HepG2 (cell line): ENCODE results near the gene SNAPIN. TPM values are rescaled to one million over a fixed set of nuclear protein-coding genes. Genes with fewer than 3 reads are reported as not detected.

Experiments
- ATF4 ChIP-seq, 2 experiments: fragments of 450-650 bp in 1 of 2; sonication (generic) in 1 of 2; formaldehyde crosslinking; IDR thresholded peaks; 2 replicates each; pipeline versions ENCODE4 v1.5.0 to v1.8.0; 2020 to 2022; ENCODE audit warnings: mild to moderate bottlenecking in 1 of 2, missing genetic modification reagents in 1 of 2
- ATM ChIP-seq: fragments of 450-650 bp; IDR thresholded peaks from 2 replicates; pipeline ENCODE4 v1.7.1; 2017; ENCODE audit warnings: mild to moderate bottlenecking, borderline replicate concordance
- CHCHD3 ChIP-seq: sonication (generic); formaldehyde crosslinking; IDR thresholded peaks from 2 replicates; pipeline ENCODE4 v1.8.0; 2022; ENCODE audit warnings: mild to moderate bottlenecking, missing genetic modification reagents, moderate library complexity
- CHD4 ChIP-seq: fragments of 200-600 bp; sonication (generic); IDR thresholded peaks from 2 replicates; pipeline ENCODE4 v1.7.0; 2017; ENCODE audit warnings: mild to moderate bottlenecking, low read length, borderline replicate concordance
- CSRNP1 ChIP-seq: sonication (generic); formaldehyde crosslinking; IDR thresholded peaks from 2 replicates; pipeline ENCODE4 v1.8.1; 2023; ENCODE audit warnings: mild to moderate bottlenecking, missing genetic modification reagents
- DMAP1 ChIP-seq: IDR thresholded peaks from 2 replicates; pipeline ENCODE4 v1.6.1; 2016
- ERF ChIP-seq: IDR thresholded peaks from 2 replicates; pipeline ENCODE4 v1.6.1; 2018; ENCODE audit warnings: missing biosample characterization, missing genetic modification reagents
- ESRRA ChIP-seq: sonication (generic); formaldehyde crosslinking; IDR thresholded peaks from 2 replicates; pipeline ENCODE4 v1.5.1; 2020; ENCODE audit warnings: mild to moderate bottlenecking, low read depth, missing genetic modification reagents
- FOXJ3 ChIP-seq: sonication (generic); formaldehyde crosslinking; IDR thresholded peaks from 2 replicates; pipeline ENCODE4 v1.4.0; 2020; ENCODE audit warnings: missing genetic modification reagents, mild to moderate bottlenecking, borderline replicate concordance
- MEIS2 ChIP-seq: sonication (generic); formaldehyde crosslinking; IDR thresholded peaks from 2 replicates; pipeline ENCODE4 v1.9.0; 2021; ENCODE audit warnings: mild to moderate bottlenecking, missing genetic modification reagents
- MIXL1 ChIP-seq: IDR thresholded peaks from 2 replicates; pipeline ENCODE4 v1.6.1; 2016
- NFKBIZ ChIP-seq: IDR thresholded peaks from 2 replicates; pipeline ENCODE4 v1.6.1; 2018; ENCODE audit warnings: missing genetic modification reagents, missing compliant biosample characterization
- SATB2 ChIP-seq: sonication (generic); formaldehyde crosslinking; IDR thresholded peaks from 2 replicates; pipeline ENCODE4 v1.5.0; 2020; ENCODE audit warnings: missing genetic modification reagents
- SMARCE1 ChIP-seq: fragments of 450-650 bp; IDR thresholded peaks from 2 replicates; pipeline ENCODE4 v1.6.1; 2017; ENCODE audit warnings: borderline replicate concordance
- TIGD3 ChIP-seq: sonication (generic); formaldehyde crosslinking; IDR thresholded peaks from 2 replicates; pipeline ENCODE4 v1.5.1; 2020; ENCODE audit warnings: mild to moderate bottlenecking, missing genetic modification reagents, borderline replicate concordance
- ZBTB43 ChIP-seq: sonication (generic); formaldehyde crosslinking; conservative IDR thresholded peaks from 2 replicates; pipeline ENCODE4 v1.4.0; 2020; ENCODE audit warnings: missing genetic modification reagents
- ZBTB7B ChIP-seq: sonication (generic); formaldehyde crosslinking; IDR thresholded peaks from 2 replicates; pipeline ENCODE4 v1.4.0; 2020; ENCODE audit warnings: missing genetic modification reagents
- ZKSCAN5 ChIP-seq: sonication (generic); formaldehyde crosslinking; IDR thresholded peaks from 2 replicates; pipeline ENCODE4 v1.5.1; 2020; ENCODE audit warnings: mild to moderate bottlenecking, missing genetic modification reagents
- ZNF263 ChIP-seq: sonication (generic); formaldehyde crosslinking; IDR thresholded peaks from 2 replicates; pipeline ENCODE4 v1.4.0; 2020; ENCODE audit warnings: missing genetic modification reagents
- ZNF34 ChIP-seq: sonication (generic); formaldehyde crosslinking; IDR thresholded peaks from 2 replicates; pipeline ENCODE4 v1.4.0; 2020; ENCODE audit warnings: mild to moderate bottlenecking, missing genetic modification reagents, borderline replicate concordance
- ZNF44 ChIP-seq: sonication (generic); formaldehyde crosslinking; IDR thresholded peaks from 2 replicates; pipeline ENCODE4 v1.5.1; 2020; ENCODE audit warnings: mild to moderate bottlenecking, missing genetic modification reagents
- ZNF451 ChIP-seq: sonication (generic); formaldehyde crosslinking; IDR thresholded peaks from 2 replicates; pipeline ENCODE4 v1.5.0; 2020; ENCODE audit warnings: mild to moderate bottlenecking, missing genetic modification reagents
- ZNF605 ChIP-seq: sonication (generic); formaldehyde crosslinking; IDR thresholded peaks from 2 replicates; pipeline ENCODE4 v1.8.0; 2022; ENCODE audit warnings: mild to moderate bottlenecking, missing genetic modification reagents
- ZNF737 ChIP-seq: sonication (generic); formaldehyde crosslinking; IDR thresholded peaks from 2 replicates; pipeline ENCODE4 v1.5.0; 2020; ENCODE audit warnings: missing genetic modification reagents, mild to moderate bottlenecking, borderline replicate concordance
- ZNF850 ChIP-seq: sonication (generic); formaldehyde crosslinking; conservative IDR thresholded peaks from 2 replicates; pipeline ENCODE4 v1.9.0; 2021; ENCODE audit warnings: mild to moderate bottlenecking, missing genetic modification reagents
- ZSCAN31 ChIP-seq: sonication (generic); formaldehyde crosslinking; IDR thresholded peaks from 2 replicates; pipeline ENCODE4 v1.5.0; 2020; ENCODE audit warnings: low read depth, mild to moderate bottlenecking, missing genetic modification reagents
- polyA plus RNA-seq, 8 experiments: library from polyadenylated mRNA; depleted of rRNA in 3 of 8; stranded (reverse) in 7 of 8; unstranded in 1 of 8; fragments of >200 nt; fragmentation: Illumina TruSeq in 4 of 8; extraction: Trizol in 4 of 8; gene quantifications; 2 replicates each; pipeline versions ENCODE4 v1.2.1 to v1.2.3, GENCODE V29; 2011 to 2016; ENCODE audit warnings: low read depth in 4 of 8, missing spikeins in 1 of 8, mixed read lengths in 1 of 8; ENCODE audit not compliant: insufficient read depth in 1 of 8
- total RNA-seq, 5 experiments: library from RNA; depleted of rRNA; stranded (reverse); fragments of >200 nt; fragmentation: Illumina TruSeq; extraction: Trizol; gene quantifications; 2 replicates each; pipeline ENCODE4 v1.2.3, GENCODE V29; 2016; ENCODE audit warnings: low read depth in 1 of 5

The SNAPIN gene
- total and polyA plus RNA-seq, 2 of the 13 experiments (the other 11 are each of a cell fraction or from before 2014, with no cell fraction given) = 23.9 to 25.7 TPM

GRCh38 chr1:153670859-153671627 is 12.5 kb downstream of the SNAPIN start, which contains the start of gene ILF2 (continued):
- 0 out of 2 replicates have a peak, but pooled peaks have one; percentile 67 for TF ChIP-seq FOXJ3 (CRISPR knock-in tag)
- no peak for TF ChIP-seq CSRNP1
- 0 out of 2 replicates have a peak, but pooled peaks have one; percentile 40 for TF ChIP-seq ZNF263 (CRISPR knock-in tag)
- 0 out of 2 replicates have a peak, but pooled peaks have one; percentile 29 for TF ChIP-seq ZBTB43 (CRISPR knock-in tag)
- peak; percentile 94 for TF ChIP-seq DMAP1 (CRISPR knock-in tag)
- TF ChIP-seq CHD4 = peak; percentile 48; the same call in 1 of the 2 replicates
- peak in 1 of 2 experiments; percentile 49; a peak in 2 of 4 replicates for TF ChIP-seq ATF4 (CRISPR knock-in tag; IDR thresholded peaks at IDR 0.05)
- no peak for TF ChIP-seq ATM
- TF ChIP-seq CHCHD3 (CRISPR knock-in tag) = no peak
- TF ChIP-seq ZKSCAN5 (CRISPR knock-in tag) = no peak
- no peak for TF ChIP-seq MEIS2 (CRISPR knock-in tag)
- TF ChIP-seq NFKBIZ (CRISPR knock-in tag) = 0 out of 2 replicates have a peak, but pooled peaks have one; percentile 24
- peak; percentile 83; the same call in 1 of the 2 replicates for TF ChIP-seq ERF (CRISPR knock-in tag)
- no peak for TF ChIP-seq ZBTB7B (CRISPR knock-in tag)
- TF ChIP-seq TIGD3 (CRISPR knock-in tag) = no peak
- peak; percentile 32; the same call in 1 of the 2 replicates for TF ChIP-seq ZNF44 (CRISPR knock-in tag)
- TF ChIP-seq ESRRA (CRISPR knock-in tag) = peak; percentile 42; the same call in 1 of the 2 replicates
- TF ChIP-seq ZSCAN31 (CRISPR knock-in tag) = 0 out of 2 replicates have a peak, but pooled peaks have one; percentile 47
- TF ChIP-seq ZNF34 (CRISPR knock-in tag) = no peak
- no peak for TF ChIP-seq SATB2 (CRISPR knock-in tag)
- peak; percentile 89; the same call in 1 of the 2 replicates for TF ChIP-seq ZNF850 (CRISPR knock-in tag)
- TF ChIP-seq ZNF605 = peak; percentile 81
- TF ChIP-seq ZNF737 (CRISPR knock-in tag) = no peak; the same call in 1 of the 2 replicates
- no peak for TF ChIP-seq SMARCE1
- TF ChIP-seq MIXL1 (CRISPR knock-in tag) = peak; percentile 48
- no peak for TF ChIP-seq ZNF451
